Activated CD8-positive, alpha-beta T cell treated with anti-CD3 and anti-CD28 coated beads for 36 hours (primary cell): ENCODE measurements around the gene GRID1. TPM values are rescaled to one million over a fixed set of nuclear protein-coding genes. Genes with fewer than 3 reads are reported as not detected.

ENCODE experiments used
- ATAC-seq: fragments of 200-7000 bp; cut with Tn5 transposase; one replicate; pipeline ENCODE4 v1.10.0; 2021; ENCODE audit warnings: mild to moderate bottlenecking, moderate library complexity
- CTCF ChIA-PET: fragments of 350-600 bp; sonication (Branson Sonifier 250); formaldehyde crosslinking; loops from one replicate; lab custom pipeline; 2021; ENCODE audit warnings: antibody characterized with exemption; lab: Charles Lee
- POLR2A ChIA-PET: fragments of 350-600 bp; sonication (Branson Sonifier 250); formaldehyde crosslinking; loops from one replicate; lab custom pipeline; 2021; ENCODE audit warnings: antibody characterized with exemption; lab: Charles Lee
- DNase-seq: peaks from one replicate; pipeline ENCODE4 v3.0.0-alpha.2; 2020
- H3K27ac Mint-ChIP-seq: one replicate; pipeline ENCODE4 v1.8.0; 2021; ENCODE audit warnings: mild to moderate bottlenecking, mixed read lengths
- H3K27me3 Mint-ChIP-seq: one replicate; pipeline ENCODE4 v1.8.0; 2021; ENCODE audit warnings: mixed read lengths
- H3K36me3 Mint-ChIP-seq: one replicate; pipeline ENCODE4 v1.8.0; 2021; ENCODE audit warnings: low read depth, mixed read lengths
- H3K4me1 Mint-ChIP-seq: one replicate; pipeline ENCODE4 v1.8.0; 2021; ENCODE audit warnings: low read depth, mixed read lengths
- H3K4me3 Mint-ChIP-seq: one replicate; pipeline ENCODE4 v1.8.0; 2021; ENCODE audit warnings: mild to moderate bottlenecking, moderate library complexity, mixed read lengths
- H3K9me3 Mint-ChIP-seq: one replicate; pipeline ENCODE4 v1.8.0; 2021; ENCODE audit warnings: mixed read lengths
- CTCF ChIP-seq: fragments of 200-600 bp; IDR thresholded peaks from one replicate; pipeline ENCODE4 v1.8.0; 2022; ENCODE audit warnings: antibody characterized with exemption, mild to moderate bottlenecking
- intact Hi-C: fragments of 100-400 bp; cut with micrococcal nuclease; formaldehyde crosslinking; loops from one replicate; pipeline ENCODE4 v1.10.0; 2022
- total RNA-seq, 2 experiments: library from RNA; stranded (reverse); gene quantifications; one replicate each; pipeline ENCODE4 v1.2.3, GENCODE V29; 2021

The GRID1 gene
- total RNA-seq, 2 experiments from 2014 or later: not detected

DNA sequence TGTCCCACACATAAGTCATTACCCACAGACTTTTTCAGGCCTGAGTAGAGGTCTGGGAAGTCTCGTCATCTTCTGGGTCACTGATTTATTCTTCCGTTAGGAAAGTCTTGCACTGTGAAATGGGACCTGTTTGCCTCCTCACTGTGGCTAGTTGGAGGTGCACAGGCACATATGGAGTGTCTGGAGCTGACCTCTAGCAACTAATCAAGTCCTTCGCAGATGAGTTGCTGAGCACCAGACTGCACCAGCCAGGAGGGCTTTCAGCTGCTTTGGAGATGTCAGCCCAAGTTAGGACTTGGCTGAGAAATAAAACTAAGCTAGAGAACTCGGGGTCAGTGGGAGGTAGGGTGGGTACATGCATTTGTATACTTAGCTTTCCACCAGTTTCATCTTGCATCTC lies 578.0 kb downstream of the GRID1 start:
- Mint-ChIP-seq H3K27me3 (no peaks in the 10 kb centered on the region), H3K4me3 (no peak overlapping the region), H3K9me3 (no peaks in the 10 kb centered on the region), H3K4me1 (no peaks in the 10 kb centered on the region), H3K27ac (no peak overlapping the region), H3K36me3 (no peaks in the 10 kb centered on the region)
- ChIA-PET CTCF (no interaction called here), POLR2A (no interaction called here)
- ATAC-seq (no peak), DNase-seq (no peak)
- intact Hi-C loops: no loop called here
- TF ChIP-seq CTCF: no peak

DNA sequence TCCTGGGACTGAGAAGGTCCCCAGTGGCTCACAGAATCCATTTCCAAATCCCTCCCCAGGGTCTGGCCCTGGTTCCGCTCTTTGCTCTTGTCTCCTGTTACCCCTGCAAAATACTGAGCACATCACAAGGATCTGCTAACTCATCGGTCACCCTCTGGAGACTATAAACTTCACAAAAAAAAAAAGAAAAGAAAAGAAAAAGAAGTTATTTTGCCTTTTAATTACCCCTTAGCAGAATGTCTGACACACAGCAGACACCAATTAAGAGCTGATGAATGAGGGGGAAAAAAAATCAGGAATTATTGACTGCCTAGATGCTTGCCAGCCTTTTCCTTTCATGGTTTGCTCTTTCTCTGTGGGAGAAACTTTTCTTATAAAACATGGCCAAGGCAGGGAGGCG lies 578.7 kb downstream of the GRID1 start:
- H3K4me3 Mint-ChIP-seq: no peak overlapping the region
- ChIA-PET CTCF (no interaction called here), POLR2A (no interaction called here)
- no peaks in the 10 kb centered on the region for H3K27me3 Mint-ChIP-seq
- TF ChIP-seq CTCF: no peak
- H3K27ac Mint-ChIP-seq: no peak overlapping the region
- no peaks in the 10 kb centered on the region for H3K9me3 Mint-ChIP-seq
- no peaks in the 10 kb centered on the region for H3K36me3 Mint-ChIP-seq
- no peaks in the 10 kb centered on the region for H3K4me1 Mint-ChIP-seq
- ATAC-seq: no peak
- intact Hi-C loops: no loop called here
- no peak for DNase-seq

DNA sequence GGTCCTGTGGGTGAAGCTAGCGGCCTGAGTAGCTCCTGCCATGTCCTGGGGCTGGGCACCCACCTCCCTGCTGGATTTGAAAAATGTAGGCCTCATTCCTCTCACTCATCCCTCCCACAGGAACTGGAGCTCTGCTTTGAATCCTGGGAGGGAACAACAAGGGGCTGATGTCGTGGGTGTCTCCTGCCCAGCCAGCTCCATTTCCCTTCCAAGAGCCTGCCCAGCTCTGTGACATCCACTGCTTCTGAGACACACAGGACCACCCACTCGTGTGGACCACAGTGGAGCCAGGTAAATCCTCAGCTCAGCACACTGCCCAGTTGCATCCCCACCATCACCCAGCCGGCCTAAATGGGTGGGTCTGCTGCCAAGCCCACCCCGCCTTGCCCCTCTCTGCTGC lies 579.2 kb downstream of the GRID1 start:
- intact Hi-C loops: no loop called here
- Mint-ChIP-seq H3K27me3 (no peaks in the 10 kb centered on the region), H3K36me3 (no peaks in the 10 kb centered on the region), H3K9me3 (no peaks in the 10 kb centered on the region), H3K4me1 (no peaks in the 10 kb centered on the region), H3K4me3 (no peak overlapping the region), H3K27ac (no peak overlapping the region)
- ChIA-PET CTCF (no interaction called here), POLR2A (no interaction called here)
- no peak for TF ChIP-seq CTCF
- no peak for ATAC-seq
- no peak for DNase-seq

DNA sequence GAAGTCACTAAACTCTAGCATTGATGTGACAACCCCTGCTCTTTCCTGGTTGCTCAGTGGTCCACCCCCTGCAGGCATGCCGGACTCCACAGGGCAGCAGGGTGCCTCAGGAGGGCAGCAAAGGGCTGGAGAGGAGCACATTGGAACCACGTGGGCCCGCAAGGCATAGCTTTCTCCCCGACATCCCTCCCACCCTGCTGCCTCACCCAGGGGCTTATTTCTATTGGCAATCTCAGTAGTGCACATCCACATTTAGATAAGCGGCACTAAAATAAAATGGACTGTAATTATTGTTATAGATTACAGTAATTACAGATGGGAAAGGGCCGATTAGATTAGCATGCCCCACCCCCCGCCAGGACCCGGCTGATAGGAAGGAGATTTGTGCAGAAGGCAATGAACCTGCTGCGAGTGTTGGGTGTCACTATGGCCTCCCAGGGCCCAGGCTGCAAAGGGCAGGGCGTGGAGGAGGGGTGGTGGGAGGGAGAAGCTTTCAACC lies 580.1 kb downstream of the GRID1 start:
- DNase-seq: peak; percentile 14
- no peaks in the 10 kb centered on the region for H3K36me3 Mint-ChIP-seq
- ChIA-PET POLR2A (no interaction called here), CTCF (no interaction called here)
- intact Hi-C loops: no loop called here
- ATAC-seq: no peak
- no peak for TF ChIP-seq CTCF
- no peak overlapping the region for H3K4me3 Mint-ChIP-seq
- H3K4me1 Mint-ChIP-seq: no peaks in the 10 kb centered on the region
- H3K27ac Mint-ChIP-seq: no peak overlapping the region
- H3K27me3 Mint-ChIP-seq: no peaks in the 10 kb centered on the region
- H3K9me3 Mint-ChIP-seq: no peaks in the 10 kb centered on the region

DNA sequence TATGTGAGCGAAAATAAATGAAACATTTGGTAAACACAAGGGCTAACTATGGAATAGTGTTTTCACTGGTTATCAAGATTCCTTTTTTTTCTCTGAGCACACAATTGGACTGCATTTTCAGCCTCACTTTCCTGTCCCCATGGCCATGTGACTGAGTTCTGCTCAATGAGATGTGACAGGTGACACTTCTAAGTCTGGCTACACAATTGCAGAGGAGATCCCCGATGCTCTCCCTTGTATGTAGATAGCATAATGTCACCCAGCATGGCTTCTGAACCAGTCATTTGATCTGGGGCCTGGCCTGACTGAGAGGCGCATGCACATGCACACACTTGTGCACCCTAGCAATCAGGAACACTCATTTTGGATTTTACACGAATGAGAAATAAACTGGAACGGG lies 581.8 kb downstream of the GRID1 start:
- ATAC-seq (no peak), DNase-seq (no peak)
- CTCF ChIA-PET: no interaction called here
- TF ChIP-seq CTCF: no peak
- H3K4me3 Mint-ChIP-seq: no peak overlapping the region
- POLR2A ChIA-PET: interaction anchor here (0.7 kb wide), 1 partner anchor 493 kb away, joined by 3 read pairs; no protein-coding TSS in a partner anchor
- H3K27me3 Mint-ChIP-seq: no peaks in the 10 kb centered on the region
- intact Hi-C loops: no loop called here
- H3K36me3 Mint-ChIP-seq: no peaks in the 10 kb centered on the region
- H3K27ac Mint-ChIP-seq: no peak overlapping the region
- no peaks in the 10 kb centered on the region for H3K4me1 Mint-ChIP-seq
- H3K9me3 Mint-ChIP-seq: no peaks in the 10 kb centered on the region
